Pons (tissue), 1 donor: ENCODE results near the gene PIEZO1.

ENCODE experiments used
- DNase-seq: peaks from one replicate; pipeline ENCODE4 v3.0.0-alpha.2; 2016; ENCODE audit warnings: low spot score

The PIEZO1 gene

GRCh38 chr16:88716601-88717001 lies 68.4 kb downstream of the PIEZO1 start:
- no peak for DNase-seq

GRCh38 chr16:88716201-88716600 lies 68.8 kb downstream of the PIEZO1 start:
- DNase-seq = no peak

GRCh38 chr16:88715312-88716190 lies 69.5 kb downstream of the PIEZO1 start:
- no peak for DNase-seq

GRCh38 chr16:88714420-88715302 lies 70.4 kb downstream of the PIEZO1 start:
- no peak for DNase-seq

GRCh38 chr16:88713568-88714419 lies 71.2 kb downstream of the PIEZO1 start:
- no peak for DNase-seq

- DNase-seq = no peak
Observed at GRCh38 chr16:88713054-88713453, 72.0 kb downstream of the PIEZO1 start.

- DNase-seq = no peak
Observed at GRCh38 chr16:88712362-88712979, 72.5 kb downstream of the PIEZO1 start.

- no peak for DNase-seq
Observed at GRCh38 chr16:88711750-88712340, 73.2 kb downstream of the PIEZO1 start.

- DNase-seq = no peak
Observed at GRCh38 chr16:88710556-88710955, 74.5 kb downstream of the PIEZO1 start.

- no peak for DNase-seq
Observed at GRCh38 chr16:88706965-88707826, 77.8 kb downstream of the PIEZO1 start.

- DNase-seq = peak; percentile 70
Observed at GRCh38 chr16:88706229-88706964, 78.6 kb downstream of the PIEZO1 start, which contains the start of the genes CTU2 and RNF166. Gene CTU2 (plus strand): TSS chr16:88706503. CDS start chr16:88706531, 28 bp downstream. Gene RNF166 (minus strand): TSS chr16:88706408. CDS start chr16:88706325, 83 bp downstream.

- DNase-seq = no peak
Observed at GRCh38 chr16:88705801-88706228, 79.2 kb downstream of the PIEZO1 start.

GRCh38 chr16:88705076-88705684 lies 79.8 kb downstream of the PIEZO1 start:
- DNase-seq = no peak

- peak; percentile 51 for DNase-seq
Observed at GRCh38 chr16:88703486-88704309, 81.3 kb downstream of the PIEZO1 start.

- DNase-seq = no peak
Observed at GRCh38 chr16:88702371-88703210, 82.4 kb downstream of the PIEZO1 start.

- DNase-seq = no peak
Observed at GRCh38 chr16:88701581-88702370, 83.2 kb downstream of the PIEZO1 start.
